SK-N-SH (cell line): Measurements from ENCODE around the gene ZNF646. TPM values are rescaled to one million over a fixed set of nuclear protein-coding genes. Genes with fewer than 3 reads are reported as not detected.

ENCODE experiments used
- CTCF ChIA-PET: fragments of 300-600, 350-600 bp; formaldehyde crosslinking; extraction: SDS; loops from one replicate; lab custom pipeline; 2021; lab: Yijun Ruan, JAX
- POLR2A ChIA-PET: fragments of 350-600 bp; sonication (Branson Sonifier 250); formaldehyde crosslinking; extraction: SDS; loops from one replicate; lab custom pipeline; 2020; ENCODE audit warnings: antibody characterized with exemption, inconsistent platforms; lab: Yijun Ruan, JAX
- DNase-seq: peaks from one replicate; pipeline ENCODE4 v3.0.0; 2012
- H2AFZ ChIP-seq: fragments of 200-600 bp; sonication (generic); 2 replicates; pipeline ENCODE4 v1.8.1; 2016; ENCODE audit warnings: antibody characterized with exemption, mild to moderate bottlenecking, low read depth
- H3F3A ChIP-seq: fragments of 200-600 bp; sonication (generic); replicated peaks from 2 replicates; pipeline ENCODE3; 2016; ENCODE audit warnings: antibody characterized with exemption, mild to moderate bottlenecking; ENCODE audit not compliant: insufficient read depth
- H3K27ac ChIP-seq, 2 experiments: fragments of 200-500 bp in 1 of 2; fragments of 200-600 bp in 1 of 2; sonication (Bioruptor generic) in 1 of 2; sonication (generic), shearing (Covaris generic) in 1 of 2; 2 replicates each; pipeline versions ENCODE4 v1.5.1 to v1.6.1; 2014 to 2016; ENCODE audit warnings: low read depth in 2 of 2, inconsistent platforms in 1 of 2, low read length in 1 of 2, mild to moderate bottlenecking in 1 of 2, mixed read lengths in 1 of 2
- H3K27me3 ChIP-seq: fragments of 200-600 bp; sonication (generic), shearing (Covaris generic); 2 replicates; pipeline ENCODE4 v1.6.1; 2016; ENCODE audit warnings: mixed run types; ENCODE audit not compliant: insufficient read depth
- H3K36me3 ChIP-seq, 2 experiments: fragments of 200-500 bp in 1 of 2; fragments of 200-600 bp in 1 of 2; sonication (Bioruptor generic) in 1 of 2; sonication (generic) in 1 of 2; replicated peaks in 1 of 2; 2 replicates each; pipeline versions ENCODE3 to v1.5.1; 2014 to 2016; ENCODE audit warnings: low read length in 1 of 2, mild to moderate bottlenecking in 1 of 2; ENCODE audit not compliant: insufficient read depth in 2 of 2, control insufficient read depth in 1 of 2
- H3K4me1 ChIP-seq, 2 experiments: fragments of 200-500 bp in 1 of 2; fragments of 200-600 bp in 1 of 2; sonication (Bioruptor generic) in 1 of 2; sonication (generic), shearing (Covaris generic) in 1 of 2; 2 replicates each; pipeline versions ENCODE4 v1.5.1 to v1.6.1; 2014 to 2016; ENCODE audit warnings: low read depth in 1 of 2, low read length in 1 of 2, mixed run types in 1 of 2; ENCODE audit not compliant: insufficient read depth in 2 of 2, control insufficient read depth in 1 of 2
- H3K4me2 ChIP-seq: fragments of 200-600 bp; sonication (generic), shearing (Covaris generic); 2 replicates; pipeline ENCODE4 v1.6.1; 2017; ENCODE audit warnings: mixed run types
- H3K4me3 ChIP-seq, 2 experiments: fragments of 200-500 bp in 1 of 2; fragments of 200-600 bp in 1 of 2; sonication (Bioruptor generic) in 1 of 2; sonication (generic), shearing (Covaris generic) in 1 of 2; 2 replicates each; pipeline versions ENCODE4 v1.5.1 to v1.8.1; 2014 to 2016; ENCODE audit warnings: low read depth in 2 of 2, inconsistent platforms in 1 of 2, low read length in 1 of 2, mild to moderate bottlenecking in 1 of 2, mixed read lengths in 1 of 2, moderate library complexity in 1 of 2
- H3K79me2 ChIP-seq: fragments of 200-600 bp; sonication (generic); 2 replicates; pipeline ENCODE4 v1.8.1; 2017; ENCODE audit warnings: mild to moderate bottlenecking; ENCODE audit not compliant: insufficient read depth
- H3K9ac ChIP-seq: fragments of 200-600 bp; sonication (generic); 2 replicates; pipeline ENCODE4 v1.6.1; 2017; ENCODE audit warnings: mixed run types
- H3K9me2 ChIP-seq: fragments of 200-600 bp; sonication (generic); 2 replicates; pipeline ENCODE4 v1.6.1; 2017; ENCODE audit warnings: mixed run types
- H3K9me3 ChIP-seq: fragments of 200-600 bp; sonication (generic); 2 replicates; pipeline ENCODE4 v1.6.1; 2017; ENCODE audit warnings: mixed run types, mild to moderate bottlenecking, moderate library complexity
- H4K20me1 ChIP-seq: fragments of 200-600 bp; sonication (generic); 2 replicates; pipeline ENCODE4 v1.6.1; 2017; ENCODE audit warnings: mild to moderate bottlenecking, mixed run types; ENCODE audit not compliant: insufficient read depth
- CHD2 ChIP-seq: fragments of 150-350 bp; IDR thresholded peaks from 2 replicates; pipeline ENCODE4 v1.6.1; 2018; ENCODE audit warnings: low read length; ENCODE audit not compliant: partially characterized antibody
- CTCF ChIP-seq: fragments of 200-600 bp; sonication (generic); IDR thresholded peaks from 2 replicates; pipeline ENCODE4 v1.6.1; 2017; ENCODE audit warnings: antibody characterized with exemption, mild to moderate bottlenecking, moderate library complexity
- ELF1 ChIP-seq: IDR thresholded peaks from 2 replicates; pipeline ENCODE4 v1.4.0; 2012
- EP300 ChIP-seq, 2 experiments: IDR thresholded peaks; 2 replicates each; pipeline versions ENCODE4 v1.4.0 to v1.6.1; 2012; ENCODE audit warnings: borderline replicate concordance in 1 of 2, low read depth in 1 of 2, low read length in 1 of 2
- FOXJ3 ChIP-seq: sonication (generic); formaldehyde crosslinking; IDR thresholded peaks from 2 replicates; pipeline ENCODE4 v1.5.1; 2020; ENCODE audit warnings: mild to moderate bottlenecking, missing genetic modification reagents
- GABPA ChIP-seq: IDR thresholded peaks from 2 replicates; pipeline ENCODE4 v1.4.0; 2012; ENCODE audit warnings: low read depth, mild to moderate bottlenecking
- JUND ChIP-seq: IDR thresholded peaks from 2 replicates; pipeline ENCODE4 v1.4.0; 2012
- MAX ChIP-seq: IDR thresholded peaks from 2 replicates; pipeline ENCODE4 v1.4.0; 2012; ENCODE audit warnings: low read depth
- MEF2A ChIP-seq: IDR thresholded peaks from 2 replicates; pipeline ENCODE4 v1.4.0; 2012; ENCODE audit warnings: low read depth, borderline replicate concordance
- MXI1 ChIP-seq: IDR thresholded peaks from 2 replicates; pipeline ENCODE4 v1.6.1; 2012; ENCODE audit warnings: mild to moderate bottlenecking, low read depth, low read length, improper control_type of control experiment
- NFIC ChIP-seq: IDR thresholded peaks from 2 replicates; pipeline ENCODE4 v1.4.0; 2012; ENCODE audit warnings: borderline replicate concordance
- RAD21 ChIP-seq: IDR thresholded peaks from 2 replicates; pipeline ENCODE4 v1.6.1; 2012; ENCODE audit warnings: mild to moderate bottlenecking, low read length
- RCOR1 ChIP-seq: fragments of 150-350 bp; IDR thresholded peaks from 2 replicates; pipeline ENCODE4 v1.6.1; 2017; ENCODE audit warnings: antibody characterized with exemption, low read length
- REST ChIP-seq: IDR thresholded peaks from 2 replicates; pipeline ENCODE4 v1.6.1; 2012; ENCODE audit warnings: mild to moderate bottlenecking, low read depth, low read length, moderate library complexity
- RXRA ChIP-seq: IDR thresholded peaks from 2 replicates; pipeline ENCODE4 v1.4.0; 2012; ENCODE audit warnings: low read depth, mild to moderate bottlenecking, borderline replicate concordance
- SIN3A ChIP-seq: IDR thresholded peaks from 2 replicates; pipeline ENCODE4 v1.6.1; 2012; ENCODE audit warnings: low read depth, mild to moderate bottlenecking, low read length, moderate library complexity, borderline replicate concordance
- SMC3 ChIP-seq: IDR thresholded peaks from 2 replicates; pipeline ENCODE4 v1.6.1; 2012; ENCODE audit warnings: low read depth, low read length, improper control_type of control experiment
- TEAD4 ChIP-seq: IDR thresholded peaks from 2 replicates; pipeline ENCODE4 v1.4.0; 2012; ENCODE audit warnings: mild to moderate bottlenecking, borderline replicate concordance; ENCODE audit not compliant: insufficient read depth
- USF2 ChIP-seq: fragments of 150-350 bp; IDR thresholded peaks from 2 replicates; pipeline ENCODE4 v1.6.1; 2017; ENCODE audit warnings: antibody characterized with exemption, low read length, low read depth, borderline replicate concordance
- ZBTB33 ChIP-seq: IDR thresholded peaks from 2 replicates; pipeline ENCODE4 v1.4.0; 2012; ENCODE audit warnings: low read depth, borderline replicate concordance
- WGBS: methylation state at CpG from one replicate; pipeline ENCODE4 v1.1.6; 2017; ENCODE audit warnings: low lambda C conversion rate; 5-methylcytosine and 5-hydroxymethylcytosine counted together
- polyA plus RNA-seq, 3 experiments: library from polyadenylated mRNA; depleted of rRNA; stranded (reverse); fragments of >200 nt; gene quantifications; 2 replicates each; pipeline ENCODE4 v1.2.3, GENCODE V29; 2012

Gene ZNF646
- polyA plus RNA-seq, 1 of the 3 experiments (the other 2 are of a cell fraction) = 3.4 TPM

- Histone ChIP-seq H3K79me2 (peaks cover 51% of the 10 kb centered on the region), H4K20me1 (peaks cover 7% of the 10 kb centered on the region; the same call in 1 of the 2 replicates)
These were observed 19.8 kb downstream of the ZNF646 start for GRCh38 chr16:31094088-31094423.

More at GRCh38 chr16:31094088-31094423, 19.8 kb downstream of the ZNF646 start:
- peak; percentile 65 for DNase-seq
- H3K4me3 ChIP-seq = peak overlapping the region; percentile 68 to 100
- no peaks in the 10 kb centered on the region for H3K9me3 ChIP-seq
- peaks cover 4 to 16% of the 10 kb centered on the region in 2 experiments; a peak in 2 of 4 replicates for H3K4me1 ChIP-seq
- under 1% methylated on average over 16 of the region's 20 CpGs for WGBS
- peak overlapping the region; percentile 92 for H3K9ac ChIP-seq
- H3K4me2 ChIP-seq = peak overlapping the region; percentile 100
- no peaks in the 10 kb centered on the region for H3K27me3 ChIP-seq
- no peaks in the 10 kb centered on the region for H3F3A ChIP-seq
- ChIA-PET CTCF (interaction anchor here (0.8 to 2.6 kb wide), 2 partner anchors 22 to 49 kb away, joined by 3 to 13 read pairs; no protein-coding TSS in a partner anchor), POLR2A (interaction anchor here (0.9 to 1.8 kb wide), 6 partner anchors 8 to 349 kb away, joined by 3 to 10 read pairs (median 6); partner anchors contain the start of genes FUS, KAT8 and ZNF843)
- H3K27ac ChIP-seq = peak overlapping the region; percentile 73 to 78
- no peaks in the 10 kb centered on the region for H3K9me2 ChIP-seq
- H2AFZ ChIP-seq = peak overlapping the region; percentile 72; the same call in 1 of the 2 replicates
- TF ChIP-seq MXI1 = no peak
- TF ChIP-seq ELF1 = no peak
- no peak for TF ChIP-seq SIN3A
- no peak for TF ChIP-seq NFIC
- TF ChIP-seq GABPA = no peak
- no peak for TF ChIP-seq REST
- no peak for TF ChIP-seq RAD21
- TF ChIP-seq EP300 (IDR thresholded peaks at IDR 0.05; ENCODE audit: borderline replicate concordance in 1 of 2, low read depth in 1 of 2, low read length in 1 of 2) = no peak
- TF ChIP-seq FOXJ3 = no peak
- no peak for TF ChIP-seq RXRA
- TF ChIP-seq USF2 = no peak
- no peak for TF ChIP-seq MEF2A
- no peak for TF ChIP-seq TEAD4
- no peak for TF ChIP-seq CHD2
- no peak for TF ChIP-seq ZBTB33
- TF ChIP-seq RCOR1 = no peak
- no peak for TF ChIP-seq CTCF
- no peak for TF ChIP-seq SMC3
- no peak for TF ChIP-seq JUND
- TF ChIP-seq MAX = no peak
- H3K36me3 ChIP-seq = peaks cover 0 to under 1% of the 10 kb centered on the region in 2 experiments
